Measurements from ENCODE around the gene LRRC58.

DNA sequence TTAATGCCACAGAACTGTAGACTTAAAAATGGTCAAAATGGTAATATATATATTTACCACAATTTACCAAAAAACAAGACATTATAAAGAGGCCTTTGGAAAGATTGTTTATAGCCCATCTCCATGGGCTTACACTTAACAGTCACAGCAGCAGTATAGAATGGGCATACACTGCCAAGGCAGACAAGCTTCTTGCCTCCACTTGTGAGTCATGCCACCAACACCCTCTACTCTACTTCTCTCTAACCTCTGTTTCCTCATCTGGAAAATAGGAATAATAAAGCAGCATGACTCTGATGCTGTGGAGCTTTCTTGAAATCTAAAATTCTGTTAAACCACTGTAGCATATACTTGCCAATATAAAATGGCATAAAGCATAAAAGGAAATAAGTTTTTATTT, 49.8 kb downstream of the LRRC58 start:
- TF ChIP-seq, protein P1, sequence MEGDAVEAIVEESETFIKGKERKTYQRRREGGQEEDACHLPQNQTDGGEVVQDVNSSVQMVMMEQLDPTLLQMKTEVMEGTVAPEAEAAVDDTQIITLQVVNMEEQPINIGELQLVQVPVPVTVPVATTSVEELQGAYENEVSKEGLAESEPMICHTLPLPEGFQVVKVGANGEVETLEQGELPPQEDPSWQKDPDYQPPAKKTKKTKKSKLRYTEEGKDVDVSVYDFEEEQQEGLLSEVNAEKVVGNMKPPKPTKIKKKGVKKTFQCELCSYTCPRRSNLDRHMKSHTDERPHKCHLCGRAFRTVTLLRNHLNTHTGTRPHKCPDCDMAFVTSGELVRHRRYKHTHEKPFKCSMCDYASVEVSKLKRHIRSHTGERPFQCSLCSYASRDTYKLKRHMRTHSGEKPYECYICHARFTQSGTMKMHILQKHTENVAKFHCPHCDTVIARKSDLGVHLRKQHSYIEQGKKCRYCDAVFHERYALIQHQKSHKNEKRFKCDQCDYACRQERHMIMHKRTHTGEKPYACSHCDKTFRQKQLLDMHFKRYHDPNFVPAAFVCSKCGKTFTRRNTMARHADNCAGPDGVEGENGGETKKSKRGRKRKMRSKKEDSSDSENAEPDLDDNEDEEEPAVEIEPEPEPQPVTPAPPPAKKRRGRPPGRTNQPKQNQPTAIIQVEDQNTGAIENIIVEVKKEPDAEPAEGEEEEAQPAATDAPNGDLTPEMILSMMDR (IDR thresholded peaks at IDR 0.05) = no peak
- no peak for TF ChIP-seq POLR2A (IDR thresholded peaks at IDR 0.05)
